ENCODE data around the gene KPNB1. TPM values are rescaled to one million over a fixed set of nuclear protein-coding genes. Genes with fewer than 3 reads are reported as not detected.

The KPNB1 gene
- total and polyA plus RNA-seq, 2 of the 4 experiments (the other 2 are of a cell fraction) = 206 to 1,082 TPM

DNA sequence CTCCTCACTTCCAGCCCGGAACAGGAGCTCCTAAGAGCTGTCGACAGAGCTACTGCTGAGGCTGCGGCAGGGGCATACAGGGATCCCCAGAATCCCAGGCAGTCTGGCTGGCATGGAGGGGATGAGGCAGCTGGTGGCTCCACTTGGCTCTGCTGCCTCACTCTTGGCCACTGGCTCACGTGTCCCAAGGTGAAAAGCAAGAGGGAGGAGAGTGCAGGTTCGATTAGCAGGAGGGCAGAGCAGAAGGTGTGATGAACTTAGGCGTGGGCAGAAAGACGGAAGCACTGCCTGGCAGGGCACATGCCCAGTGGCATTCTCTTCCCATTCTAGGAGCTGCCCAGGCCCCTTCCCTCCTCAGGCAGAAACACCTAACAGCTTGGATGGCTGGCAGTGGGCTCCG lies 72.0 kb downstream of the KPNB1 start:
- H3K23ac ChIP-seq (ENCODE audit: low read depth, low read length) = no peak overlapping the region; the same call in 1 of the 2 replicates
- TF ChIP-seq FOS (IDR thresholded peaks at IDR 0.05; ENCODE audit: low read depth, low read length) (no peak), BHLHE40 (IDR thresholded peaks at IDR 0.05; ENCODE audit: low read depth, low read length) (no peak), POLR2A (IDR thresholded peaks at IDR 0.05; ENCODE audit: low read depth, low read length) (no peak), MAFK (IDR thresholded peaks at IDR 0.05; ENCODE audit: low read depth, low read length) (no peak)
- no peaks in the 10 kb centered on the region for H3K36me3 ChIP-seq (ENCODE audit: control insufficient read depth, insufficient read depth, low read length)
- DNase-seq (no peak), ATAC-seq (ENCODE audit: low read depth) (no peak)
- BruUV-seq (replicated peaks) = no TSS peak
- H3K4ac ChIP-seq (ENCODE audit: low read depth, low read length) = no peak overlapping the region
- H3K9me3 ChIP-seq (ENCODE audit: control insufficient read depth, insufficient read depth, low read length) = no peaks in the 10 kb centered on the region
- no peaks in the 10 kb centered on the region for H3K79me1 ChIP-seq (ENCODE audit: low read depth in 1 of 2, low read length in 2 of 2)
- 0 out of 2 replicates have a peak overlapping the region, but pooled peaks have one; percentile 8 for H2AK5ac ChIP-seq (ENCODE audit: low read depth, low read length)
- no peak overlapping the region for H3K9ac ChIP-seq (ENCODE audit: low read depth, low read length)
- H3K9me1 ChIP-seq (ENCODE audit: insufficient read depth, low read length) = peaks cover 5% of the 10 kb centered on the region; the same call in 1 of the 2 replicates
- peaks cover 87% of the 10 kb centered on the region for H3K27me3 ChIP-seq (ENCODE audit: control insufficient read depth, insufficient read depth, low read length)
- H3K4me2 ChIP-seq (ENCODE audit: low read depth, low read length) = no peak overlapping the region
- no peak overlapping the region for H3K27ac ChIP-seq (ENCODE audit: insufficient read depth, low read length)
- no peak overlapping the region for H2AK9ac ChIP-seq (replicated peaks; ENCODE audit: low read depth, low read length, poor library complexity)
- H3K18ac ChIP-seq (ENCODE audit: low read depth, low read length) = no peak overlapping the region
- dilution Hi-C loops (cut with HindIII; ENCODE audit: low sequenced_read_pairs, unreplicated experiment) = no loop called here
- H3K4me3 ChIP-seq (ENCODE audit: insufficient read depth, low read depth, low read length) = no peak overlapping the region
- peaks cover 27% of the 10 kb centered on the region for H3K4me1 ChIP-seq (ENCODE audit: control insufficient read depth, insufficient read depth, low read length)
- H3K14ac ChIP-seq (replicated peaks; ENCODE audit: low read depth, low read length) = no peak overlapping the region
- no peak overlapping the region for H2AFZ ChIP-seq (replicated peaks; ENCODE audit: low read length, poor library complexity)
- no peak overlapping the region for H3K56ac ChIP-seq (ENCODE audit: extremely low read depth, insufficient read depth, low read length)
- H4K8ac ChIP-seq (ENCODE audit: low read depth in 2 of 2, low read length in 2 of 2) = no peak overlapping the region
- ChIA-PET CTCF (no interaction called here), POLR2A (ENCODE audit: unreplicated experiment) (no interaction called here)
- H2BK15ac ChIP-seq (ENCODE audit: low read depth, low read length) = no peak overlapping the region
- in situ Hi-C loops (cut with MboI; ENCODE audit: low sequenced_read_pairs) = no loop called here
- H4K5ac ChIP-seq (ENCODE audit: low read depth, low read length) = no peak overlapping the region
- no peak overlapping the region for H4K91ac ChIP-seq (ENCODE audit: insufficient read depth, low read depth, low read length)
- no peak overlapping the region for H2BK20ac ChIP-seq (ENCODE audit: low read depth, low read length)
- no peak overlapping the region for H2BK120ac ChIP-seq (ENCODE audit: low read depth, low read length)
- H4K20me1 ChIP-seq (ENCODE audit: insufficient read depth, low read length) = peaks cover 44% of the 10 kb centered on the region
- WGBS, 2 experiments (ENCODE audit: extremely low coverage in 2 of 2, insufficient read length in 1 of 2) = 60% methylated on average over 1 of the region's 8 CpGs; no CpG with 5 or more reads in 1 of the 2 experiments
- no peak overlapping the region for H2BK5ac ChIP-seq (ENCODE audit: low read depth, low read length, poor library complexity, severe bottlenecking)
- intact Hi-C loops (cut with micrococcal nuclease) = loop anchor here (10.0 kb wide), 1 partner anchor 53 kb away; no protein-coding TSS in a partner anchor

Data from IMR-90 (cell line).